Stimulated activated CD4-positive, alpha-beta T cell treated with anti-CD3 and anti-CD28 coated beads, Interleukin-12 subunit alpha, Interleukin-12 subunit beta, amount 100 ng/mL, for 4 hours (primary cell): ENCODE results near the gene ANKS3.

ENCODE experiments used
- DNase-seq: peaks from one replicate; pipeline ENCODE4 v3.0.0-alpha.2; 2020

The ANKS3 gene

GRCh38 chr16:4723071-4723767 is 10.9 kb downstream of the ANKS3 start:
- DNase-seq: no peak

- no peak for DNase-seq
Observed at GRCh38 chr16:4718466-4718865, 15.6 kb downstream of the ANKS3 start.

GRCh38 chr16:4714996-4715395 is 19.1 kb downstream of the ANKS3 start:
- DNase-seq: no peak

GRCh38 chr16:4713663-4714501 is 20.2 kb downstream of the ANKS3 start:
- DNase-seq: no peak

- DNase-seq: no peak
Observed at GRCh38 chr16:4709481-4709880, 24.6 kb downstream of the ANKS3 start.

GRCh38 chr16:4706871-4707270 is 27.2 kb downstream of the ANKS3 start:
- DNase-seq: no peak

- DNase-seq: no peak
Observed at GRCh38 chr16:4704913-4705312, 29.2 kb downstream of the ANKS3 start.

- DNase-seq: no peak
Observed at GRCh38 chr16:4704491-4704890, 29.6 kb downstream of the ANKS3 start.

- DNase-seq: no peak
Observed at GRCh38 chr16:4703906-4704305, 30.2 kb downstream of the ANKS3 start.

- no peak for DNase-seq
Observed at GRCh38 chr16:4702466-4702808, 31.6 kb downstream of the ANKS3 start.

- DNase-seq: no peak
Observed at GRCh38 chr16:4701791-4702465, 32.1 kb downstream of the ANKS3 start.

GRCh38 chr16:4700997-4701743 is 32.9 kb downstream of the ANKS3 start:
- DNase-seq: no peak

- no peak for DNase-seq
Observed at GRCh38 chr16:4700380-4700996, 33.6 kb downstream of the ANKS3 start.

- DNase-seq: no peak
Observed at GRCh38 chr16:4699046-4699556, 35.0 kb downstream of the ANKS3 start.

- no peak for DNase-seq
Observed at GRCh38 chr16:4698321-4699045, 35.6 kb downstream of the ANKS3 start.

- DNase-seq: no peak
Observed at GRCh38 chr16:4697848-4698291, 36.2 kb downstream of the ANKS3 start.

- DNase-seq: no peak
Observed at GRCh38 chr16:4696905-4697847, 36.9 kb downstream of the ANKS3 start.

- no peak for DNase-seq
Observed at GRCh38 chr16:4696172-4696904, 37.7 kb downstream of the ANKS3 start.

GRCh38 chr16:4695473-4696171 is 38.4 kb downstream of the ANKS3 start:
- no peak for DNase-seq
